ENCODE data around the gene RPRD2.

- no peak for TF ChIP-seq CTCF (IDR thresholded peaks at IDR 0.05)
- no peak for TF ChIP-seq POLR2A (IDR thresholded peaks at IDR 0.05)
These were observed 42.2 kb upstream of the RPRD2 start for GRCh38 chr1:150321826-150322166.
